ENCODE data around the gene SLC6A12. TPM values are rescaled to one million over a fixed set of nuclear protein-coding genes. Genes with fewer than 3 reads are reported as not detected.

The SLC6A12 gene
- total and polyA plus RNA-seq, 7 donors = 0.07 to 0.90 (median 0.30) TPM

- Histone ChIP-seq H3K4me3 (no peak overlapping the region), H3K27me3 (ENCODE audit: insufficient read depth in 3 of 3, low read length in 2 of 3) (peaks cover 0 to 5% (median 0%) of the 10 kb centered on the region in 3 donors), H3K27ac (no peak overlapping the region), H3K9me3 (no peaks in the 10 kb centered on the region), H3K36me3 (ENCODE audit: insufficient read depth in 1 of 2, low read depth in 1 of 2) (no peaks in the 10 kb centered on the region), H3K4me1 (no peaks in the 10 kb centered on the region)
- TF ChIP-seq CTCF (IDR thresholded peaks at IDR 0.05) = no peak
- no peak for ATAC-seq
- no peak for DNase-seq
- intact Hi-C loops (cut with DNase I) = no loop called here
- 87 to 95% (median 89%) methylated on average over 6 of the region's 6 CpGs for WGBS, 3 donors
These were observed 1.2 kb upstream of the SLC6A12 start for GRCh38 chr12:215116-215515.

- no peak for ATAC-seq
- no peak for DNase-seq
- Histone ChIP-seq H3K9me3 (no peaks in the 10 kb centered on the region), H3K27ac (no peak overlapping the region), H3K36me3 (ENCODE audit: insufficient read depth in 1 of 2, low read depth in 1 of 2) (no peaks in the 10 kb centered on the region), H3K4me1 (no peaks in the 10 kb centered on the region), H3K4me3 (no peak overlapping the region), H3K27me3 (ENCODE audit: insufficient read depth in 3 of 3, low read length in 2 of 3) (peaks cover 0 to 5% (median 0%) of the 10 kb centered on the region in 3 donors)
- WGBS, 3 donors = 36 to 46% (median 44%) methylated on average over 12 of the region's 12 CpGs
- TF ChIP-seq CTCF (IDR thresholded peaks at IDR 0.05) = no peak
- intact Hi-C loops (cut with DNase I) = no loop called here
These were observed 427 bp downstream of the SLC6A12 start for GRCh38 chr12:213527-213932.

GRCh38 chr12:212715-213526, 1.0 kb downstream of the SLC6A12 start:
- intact Hi-C loops (cut with DNase I) = no loop called here
- Histone ChIP-seq H3K4me3 (no peak overlapping the region), H3K4me1 (no peaks in the 10 kb centered on the region), H3K27ac (no peak overlapping the region), H3K27me3 (ENCODE audit: insufficient read depth in 3 of 3, low read length in 2 of 3) (peaks cover 0 to 5% (median 0%) of the 10 kb centered on the region in 3 donors), H3K36me3 (ENCODE audit: insufficient read depth in 1 of 2, low read depth in 1 of 2) (no peaks in the 10 kb centered on the region), H3K9me3 (no peaks in the 10 kb centered on the region)
- TF ChIP-seq CTCF (IDR thresholded peaks at IDR 0.05) = no peak
- 31 to 37% (median 32%) methylated on average over 22 of the region's 22 CpGs for WGBS, 3 donors
- no peak for ATAC-seq
- DNase-seq = no peak

GRCh38 chr12:212415-212714, 1.6 kb downstream of the SLC6A12 start:
- 46 to 57% (median 50%) methylated on average over 8 of the region's 8 CpGs for WGBS, 3 donors
- H3K27ac ChIP-seq = no peak overlapping the region
- intact Hi-C loops (cut with DNase I) = no loop called here

More at GRCh38 chr12:212415-212714, 1.6 kb downstream of the SLC6A12 start:
- Histone ChIP-seq H3K9me3 (no peaks in the 10 kb centered on the region), H3K4me1 (no peaks in the 10 kb centered on the region), H3K27me3 (ENCODE audit: insufficient read depth in 3 of 3, low read length in 2 of 3) (peaks cover 0 to 5% (median 0%) of the 10 kb centered on the region in 3 donors), H3K36me3 (ENCODE audit: insufficient read depth in 1 of 2, low read depth in 1 of 2) (no peaks in the 10 kb centered on the region), H3K4me3 (no peak overlapping the region)
- TF ChIP-seq CTCF (IDR thresholded peaks at IDR 0.05) = no peak
- DNase-seq (no peak), ATAC-seq (no peak)
